Activated CD4-positive, alpha-beta T cell treated with anti-CD3 and anti-CD28 coated beads for 4 hours (primary cell): ENCODE measurements around the gene HIPK2.

Experiments
- DNase-seq, 2 donors: peaks; one replicate each; pipeline ENCODE4 v3.0.0-alpha.2; 2020

The HIPK2 gene

GRCh38 chr7:139713061-139713460 lies 64.7 kb downstream of the HIPK2 start:
- DNase-seq = no peak

DNA sequence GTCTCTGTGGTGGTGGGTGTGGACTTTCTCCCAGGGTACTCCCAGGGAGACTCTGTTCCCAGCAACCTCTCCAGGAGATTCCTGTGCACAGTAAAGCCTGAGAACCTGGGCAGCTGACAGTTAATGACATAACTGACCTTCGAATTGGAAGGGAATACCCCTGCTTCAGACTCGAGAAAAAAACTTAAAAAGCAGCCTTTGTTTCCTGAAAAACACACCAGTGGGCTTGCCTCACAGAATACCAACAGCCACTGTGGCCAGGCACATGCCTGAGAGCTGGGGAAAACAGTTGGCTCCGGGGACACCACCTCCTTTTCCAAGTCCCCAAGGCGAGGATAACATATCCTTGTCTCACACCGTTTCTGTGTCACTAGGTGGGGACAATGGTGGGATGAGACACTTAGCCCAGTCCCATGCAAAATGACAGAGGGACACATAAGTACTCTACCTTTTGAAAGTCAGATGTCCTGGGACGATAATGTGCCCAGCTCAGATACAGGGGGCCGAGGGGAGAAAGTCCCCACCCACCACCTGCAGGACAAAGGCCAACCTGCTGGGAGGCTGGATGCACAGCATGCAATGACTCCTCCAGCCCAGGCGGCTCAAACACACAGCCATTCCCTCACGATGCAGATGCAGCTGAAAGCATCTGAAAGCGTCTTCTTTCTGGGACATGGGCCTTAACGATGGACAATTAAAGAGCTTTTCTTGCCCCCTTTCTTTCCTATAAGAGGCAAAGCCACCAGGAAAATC lies 65.6 kb downstream of the HIPK2 start:
- no peak for DNase-seq

DNA sequence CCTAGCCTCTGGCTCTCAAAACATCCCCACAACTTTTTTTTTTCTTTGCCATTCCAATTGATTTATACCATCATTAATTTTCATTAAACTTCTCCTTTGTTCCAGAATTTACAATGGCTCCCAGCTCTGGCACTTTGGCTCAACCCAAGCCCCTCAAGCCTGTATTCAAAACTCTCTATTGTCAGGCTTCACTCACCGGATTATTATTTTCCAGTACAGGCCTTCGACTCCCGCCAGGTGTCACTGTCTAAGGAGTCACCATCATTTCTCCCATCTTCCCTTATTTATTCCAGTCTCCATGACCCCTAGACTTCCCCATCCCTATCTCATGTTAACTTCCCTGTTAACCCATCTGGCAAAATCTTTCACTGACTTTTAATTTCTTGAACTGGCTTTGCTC lies 67.8 kb downstream of the HIPK2 start:
- no peak for DNase-seq

DNA sequence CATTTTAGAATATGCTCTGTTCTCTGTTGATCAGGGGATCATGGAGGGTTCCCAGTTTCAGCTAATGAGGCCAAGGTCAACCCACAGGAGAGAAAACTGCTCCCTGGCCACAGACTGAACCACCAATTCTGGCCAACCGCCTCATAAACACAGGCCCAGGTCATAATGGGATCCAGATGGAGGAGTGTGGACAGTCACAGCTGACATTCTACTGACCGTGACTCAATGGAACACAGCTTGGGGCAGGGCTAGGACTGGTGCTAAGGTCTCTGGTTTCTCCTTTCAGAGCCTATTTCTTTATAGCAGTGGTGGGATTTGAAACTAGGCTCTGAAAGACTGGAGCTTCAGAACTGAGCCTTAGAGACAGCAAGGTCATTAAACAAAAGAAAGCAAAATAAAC lies 68.3 kb downstream of the HIPK2 start:
- DNase-seq = no peak

GRCh38 chr7:139708541-139708940 lies 69.3 kb downstream of the HIPK2 start:
- no peak for DNase-seq

- DNase-seq = no peak
Measured at GRCh38 chr7:139706837-139707236, 71.0 kb downstream of the HIPK2 start.

- DNase-seq = no peak
Measured at GRCh38 chr7:139704308-139704879, 73.4 kb downstream of the HIPK2 start.

DNA sequence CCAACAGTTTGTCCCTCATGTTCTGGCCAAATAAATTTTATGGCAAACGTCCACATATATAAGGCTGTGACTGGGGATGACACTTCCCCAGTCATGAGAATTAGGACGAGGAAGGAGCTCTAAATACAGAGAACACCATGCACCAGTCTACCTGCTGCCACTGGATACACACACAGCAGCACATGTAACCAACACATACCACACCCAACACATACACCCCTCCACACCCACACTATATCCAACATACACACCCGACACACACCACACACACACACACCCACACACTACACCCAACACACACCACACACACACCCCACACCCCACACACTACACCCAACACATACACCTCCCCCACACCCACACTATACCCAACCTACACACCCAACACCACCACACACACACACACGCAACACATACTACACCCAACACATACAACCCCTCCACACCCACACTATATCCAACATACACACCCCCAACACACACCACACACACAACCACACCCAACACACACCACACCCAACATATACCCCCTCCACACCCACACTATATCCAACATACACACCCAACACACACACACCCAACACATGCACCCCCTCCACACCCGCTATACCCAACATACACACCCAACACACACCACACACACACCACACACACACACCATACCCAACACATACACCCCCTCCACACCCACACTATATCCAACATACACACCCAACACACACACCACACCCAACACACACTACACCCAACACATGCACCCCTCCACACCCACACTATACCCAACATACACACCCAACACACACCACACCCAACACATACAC lies 74.1 kb downstream of the HIPK2 start:
- no peak for DNase-seq

DNA sequence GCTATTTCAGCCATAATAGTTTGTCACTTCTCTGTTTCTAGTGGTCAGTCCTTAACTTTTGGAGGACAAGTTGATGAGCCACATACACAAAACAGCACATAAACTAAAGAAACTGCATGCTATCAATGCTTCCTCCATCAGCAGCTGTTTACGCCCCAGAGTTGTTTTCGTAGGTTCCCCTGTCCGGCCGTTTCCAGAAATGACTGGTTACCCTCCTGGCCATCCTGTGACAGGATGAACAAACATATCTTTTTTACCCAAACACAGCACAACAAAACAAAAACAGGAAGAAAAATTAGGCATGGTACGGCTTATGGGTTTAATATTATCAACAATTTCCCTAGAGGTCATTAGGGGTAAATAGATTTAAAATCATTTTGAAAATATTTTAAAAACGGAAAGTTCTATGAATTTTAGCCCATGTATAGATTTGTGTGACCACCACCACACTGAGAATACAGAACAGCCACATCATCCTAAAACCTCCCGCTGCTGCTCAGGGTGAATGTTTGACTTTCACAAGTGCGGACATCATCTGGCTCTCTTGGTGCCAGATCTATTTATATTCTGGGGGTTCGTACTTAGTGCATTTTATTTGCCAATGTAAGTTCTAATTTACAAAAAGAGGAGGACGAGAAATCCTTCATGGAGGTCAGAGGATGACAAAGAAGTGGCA lies 74.8 kb downstream of the HIPK2 start:
- DNase-seq = no peak

- no peak for DNase-seq
Measured at GRCh38 chr7:139702313-139702731, 75.5 kb downstream of the HIPK2 start.

DNA sequence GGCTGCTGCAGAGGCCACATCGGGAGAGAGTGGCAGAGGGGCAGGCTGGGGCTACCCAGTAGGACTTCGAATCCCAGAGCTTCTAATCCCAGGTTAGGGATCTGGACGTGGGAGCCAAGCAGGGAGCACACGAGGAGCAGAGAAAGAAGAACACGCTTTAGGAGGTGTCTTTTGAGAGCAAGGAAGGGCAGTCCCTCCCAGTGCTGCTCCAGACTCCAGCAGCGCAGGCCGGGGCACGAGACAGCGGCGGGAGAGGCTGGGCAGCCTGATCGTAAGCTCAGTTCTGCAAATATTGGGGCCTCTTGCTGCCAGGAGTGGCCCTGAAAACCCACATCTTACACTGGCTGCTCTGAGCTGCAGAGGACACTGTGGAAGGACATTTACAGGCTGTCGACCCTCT lies 75.9 kb downstream of the HIPK2 start:
- DNase-seq = no peak

DNA sequence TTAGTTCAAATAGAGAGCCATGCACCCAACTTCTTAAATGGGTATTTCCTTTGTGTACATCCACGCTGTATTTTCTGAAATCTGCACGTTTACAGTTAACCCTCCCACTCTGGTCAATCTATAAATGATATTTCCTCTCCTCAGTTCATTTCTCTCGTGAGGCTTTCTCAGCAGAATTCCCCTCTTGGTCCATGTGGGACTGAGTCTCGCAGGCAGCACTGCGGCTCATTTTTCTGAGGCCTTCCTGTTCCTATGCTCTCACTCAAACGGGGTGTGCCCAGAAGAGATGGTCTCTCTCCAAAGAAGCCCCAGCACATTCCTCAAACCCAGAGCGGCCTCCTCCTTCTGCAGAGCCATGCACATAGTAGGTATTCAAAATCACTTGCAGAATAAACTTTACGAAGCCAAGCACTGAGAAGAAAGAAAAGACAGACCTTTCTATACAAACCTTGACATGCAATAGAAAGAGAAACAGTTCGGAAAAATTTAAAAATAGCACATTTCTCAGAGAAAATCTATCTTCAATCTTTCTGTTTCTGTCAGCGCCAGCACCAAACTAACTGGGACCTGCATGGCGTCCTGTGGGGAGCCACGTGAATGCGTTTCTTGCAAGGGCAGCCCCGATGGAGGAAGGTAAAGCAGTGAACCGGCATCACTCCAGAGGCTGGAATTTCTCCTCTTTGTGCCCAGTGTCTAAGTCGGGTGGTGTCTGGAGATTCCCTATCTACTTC lies 77.1 kb downstream of the HIPK2 start:
- no peak for DNase-seq

DNA sequence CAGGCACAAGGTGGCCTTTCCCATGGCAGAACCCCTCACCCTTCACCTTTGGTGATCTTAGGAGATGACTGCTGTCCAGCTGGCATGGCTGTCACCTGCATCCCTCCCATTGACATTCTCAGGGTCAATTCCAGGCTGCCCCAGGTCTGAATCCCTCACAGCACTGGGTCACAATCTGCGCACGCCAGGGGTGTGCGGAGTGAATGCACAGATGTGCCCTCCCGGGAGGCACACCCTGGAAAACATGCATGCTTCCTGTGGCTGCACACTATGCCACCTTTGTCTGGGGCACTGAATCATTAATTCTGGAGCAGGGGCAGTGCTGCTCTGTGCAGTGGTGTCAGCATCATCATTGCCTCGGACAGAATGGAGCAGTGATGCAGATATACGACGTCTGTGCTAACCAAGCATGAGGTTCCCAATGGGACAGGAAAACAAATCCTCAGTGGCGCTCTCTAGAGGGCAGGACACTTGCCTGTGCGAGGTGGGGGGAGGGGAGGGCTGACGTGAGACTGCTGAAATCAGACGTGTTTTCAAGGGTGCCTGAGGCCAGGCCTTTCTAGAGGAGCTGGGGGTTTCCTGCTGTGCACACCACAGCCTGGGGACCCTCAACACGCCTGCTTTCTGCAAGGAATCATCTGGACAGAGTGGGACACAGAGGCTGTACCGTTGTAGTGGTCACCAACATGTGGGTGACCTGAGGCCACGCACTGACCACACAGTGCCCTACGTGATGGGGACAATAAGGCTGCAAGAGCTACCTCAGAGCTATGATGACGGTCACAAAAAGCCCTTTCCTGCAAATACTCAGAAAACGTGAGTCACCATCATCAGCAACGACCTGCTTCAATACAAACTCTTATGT lies 77.9 kb downstream of the HIPK2 start:
- no peak for DNase-seq

DNA sequence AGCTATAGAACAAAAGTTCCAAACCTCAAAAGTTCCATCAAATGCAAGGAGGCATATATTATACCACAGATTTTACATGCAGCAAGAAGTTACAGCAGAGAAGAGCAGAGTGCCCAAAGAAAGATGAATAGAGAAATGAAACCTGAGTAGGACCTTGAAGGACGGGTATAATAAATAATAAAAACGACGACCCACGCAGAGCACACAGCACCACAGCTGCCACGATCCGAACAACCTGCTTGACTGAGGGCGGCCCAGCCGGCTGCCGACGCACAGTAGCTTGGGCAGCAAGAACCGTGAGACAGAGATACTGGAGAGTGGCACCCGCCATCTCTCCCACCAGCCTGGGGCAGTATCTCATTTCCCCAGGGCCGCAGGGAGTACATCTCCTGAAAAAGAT lies 79.0 kb downstream of the HIPK2 start:
- no peak for DNase-seq

DNA sequence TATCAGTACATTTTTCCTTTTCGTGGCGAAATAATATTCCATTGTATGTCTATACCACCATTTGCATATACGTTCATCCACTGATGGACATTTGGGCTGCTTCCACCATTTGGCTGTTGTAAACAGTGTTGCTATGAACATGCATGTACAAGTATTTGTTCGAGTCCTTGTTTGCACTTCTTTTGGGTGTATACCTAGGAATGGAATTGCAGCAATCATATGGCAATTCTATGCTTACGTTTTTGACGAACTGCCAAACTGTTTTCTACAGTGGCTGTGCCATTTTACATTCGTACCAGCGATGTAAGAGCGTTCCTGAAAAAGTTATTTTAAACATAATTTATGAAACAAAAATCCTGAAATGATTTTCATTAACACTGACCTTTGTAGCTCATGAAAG lies 79.5 kb downstream of the HIPK2 start:
- DNase-seq = no peak

GRCh38 chr7:139697056-139697455 lies 80.7 kb downstream of the HIPK2 start:
- DNase-seq = no peak

DNA sequence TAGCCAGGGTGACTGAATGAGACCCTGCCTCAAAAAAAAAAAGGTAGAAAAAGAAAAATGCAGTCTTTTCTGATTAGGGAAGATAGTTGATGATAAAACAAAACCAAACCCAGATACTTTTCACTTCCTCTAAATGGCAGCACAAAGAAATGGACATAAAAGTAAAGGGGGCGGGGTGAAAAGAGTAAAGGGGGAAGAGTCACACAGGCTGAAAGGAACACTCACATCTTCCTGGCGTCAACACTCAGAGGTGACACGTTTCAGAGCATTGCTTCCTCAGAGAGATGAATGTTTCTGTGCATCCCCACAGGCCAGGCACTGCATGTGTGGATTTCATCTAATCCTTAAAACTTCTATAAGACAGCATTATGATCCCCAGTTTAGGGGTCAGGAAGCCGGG lies 81.2 kb downstream of the HIPK2 start:
- no peak for DNase-seq

GRCh38 chr7:139695588-139695987 lies 82.2 kb downstream of the HIPK2 start:
- no peak for DNase-seq

DNA sequence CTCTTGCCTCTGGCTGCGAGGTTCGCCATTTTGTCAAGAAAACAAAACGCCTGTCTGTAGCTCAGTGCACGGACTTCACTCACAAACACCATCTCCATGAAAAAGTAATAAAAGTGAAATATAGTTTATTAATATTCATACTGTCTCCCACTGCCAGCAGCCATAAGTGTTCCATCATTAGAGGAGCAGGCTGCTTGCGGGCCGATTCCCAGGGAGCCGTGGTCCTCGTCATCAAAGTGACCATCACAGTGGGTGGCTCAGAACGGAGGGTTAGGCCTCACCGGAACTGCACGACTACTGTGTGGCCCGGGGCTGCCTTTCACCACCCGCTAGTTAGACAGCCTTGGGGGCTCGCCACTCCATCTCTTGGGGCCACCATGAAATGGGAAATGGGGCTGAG lies 82.7 kb downstream of the HIPK2 start:
- DNase-seq = no peak

GRCh38 chr7:139694389-139694676 lies 83.5 kb downstream of the HIPK2 start:
- no peak for DNase-seq

- DNase-seq = no peak
Measured at GRCh38 chr7:139693651-139694388, 84.0 kb downstream of the HIPK2 start.
